Thoracic aorta (tissue), 2 donors: ENCODE data around the gene MXD1. TPM values are rescaled to one million over a fixed set of nuclear protein-coding genes. Genes with fewer than 3 reads are reported as not detected.
"Not testable (repeated sequence)": the region's sequence is repeated elsewhere in the genome, so short reads cannot be mapped to it uniquely, and the experiment has no call there.

Source experiments
- ATAC-seq: fragments of 150-250 bp; one replicate; pipeline ENCODE4 v1.8.0; 2017; ENCODE audit warnings: low read depth; ENCODE audit not compliant: insufficient number of reproducible peaks, low FRiP score
- DNase-seq: peaks from one replicate; pipeline ENCODE4 v3.0.0-alpha.2; 2020; ENCODE audit warnings: low spot score
- H3K27ac ChIP-seq, 2 donors: fragments of 200-600 bp; sonication (generic); 1 replicate in 1 of 2; 2 replicates in 1 of 2; pipeline ENCODE4 v1.5.1; 2016; ENCODE audit warnings: mild to moderate bottlenecking in 2 of 2, moderate library complexity in 2 of 2
- H3K27me3 ChIP-seq: fragments of 200-600 bp; sonication (generic); replicated peaks from 2 replicates; pipeline ENCODE4 v1.6.0; 2016; ENCODE audit warnings: mild to moderate bottlenecking; ENCODE audit not compliant: insufficient read depth
- H3K36me3 ChIP-seq: fragments of 200-600 bp; sonication (generic); one replicate; pipeline ENCODE4 v1.5.1; 2016
- H3K4me1 ChIP-seq, 2 donors: fragments of 200-600 bp; sonication (generic); 1 replicate in 1 of 2; 2 replicates in 1 of 2; pipeline versions ENCODE4 v1.5.1 to v1.6.0; 2016; ENCODE audit warnings: low read depth in 2 of 2, mild to moderate bottlenecking in 1 of 2; ENCODE audit not compliant: control insufficient read depth in 1 of 2
- H3K4me3 ChIP-seq: fragments of 200-600 bp; sonication (generic); 2 replicates; pipeline ENCODE4 v1.5.1; 2016; ENCODE audit warnings: mild to moderate bottlenecking
- H3K9me3 ChIP-seq: fragments of 200-600 bp; sonication (generic); 2 replicates; pipeline ENCODE4 v1.5.1; 2016
- CTCF ChIP-seq: fragments of 200-600 bp; sonication (generic); IDR thresholded peaks from one replicate; pipeline ENCODE4 v1.5.1; 2019; ENCODE audit warnings: antibody characterized with exemption
- total RNA-seq, 2 donors: library from RNA; depleted of rRNA; stranded (reverse); fragments of >200 nt; gene quantifications; one replicate each; pipeline versions ENCODE4 v1.1.0 to v1.2.3, GENCODE V29; 2016

MXD1 gene
- total RNA-seq, 2 donors from 2014 or later = 13.8 to 28.4 TPM

- no peak for ATAC-seq
- H3K9me3 ChIP-seq = no peaks in the 10 kb centered on the region
Observed at GRCh38 chr2:69948963-69949645, 34.2 kb downstream of the MXD1 start.

GRCh38 chr2:69950241-69950640, 35.3 kb downstream of the MXD1 start:
- ATAC-seq (no peak), DNase-seq (no peak)
- Histone ChIP-seq H3K27ac (no peak overlapping the region), H3K4me1 (no peaks in the 10 kb centered on the region), H3K27me3 (no peaks in the 10 kb centered on the region), H3K9me3 (no peaks in the 10 kb centered on the region), H3K36me3 (no peaks in the 10 kb centered on the region), H3K4me3 (no peak overlapping the region)
- TF ChIP-seq CTCF = no peak

More at GRCh38 chr2:69948963-69949645, 34.2 kb downstream of the MXD1 start:
- no peaks in the 10 kb centered on the region for H3K27me3 ChIP-seq
- no peaks in the 10 kb centered on the region for H3K36me3 ChIP-seq
- TF ChIP-seq CTCF = no peak
- DNase-seq = no peak
- no peaks in the 10 kb centered on the region for H3K4me1 ChIP-seq
- H3K27ac ChIP-seq = no peak overlapping the region
- no peak overlapping the region for H3K4me3 ChIP-seq

- DNase-seq, H3K9me3 ChIP-seq, H3K4me3 ChIP-seq, H3K36me3 ChIP-seq, H3K27ac ChIP-seq, ATAC-seq, H3K27me3 ChIP-seq, H3K4me1 ChIP-seq: not testable (repeated sequence)
Observed at GRCh38 chr2:69950671-69951070, 35.8 kb downstream of the MXD1 start.

GRCh38 chr2:69952336-69953115, 37.6 kb downstream of the MXD1 start:
- H3K36me3 ChIP-seq = no peaks in the 10 kb centered on the region
- no peak overlapping the region for H3K27ac ChIP-seq
- no peaks in the 10 kb centered on the region for H3K27me3 ChIP-seq
- ATAC-seq = no peak
- H3K9me3 ChIP-seq = no peaks in the 10 kb centered on the region
- no peak overlapping the region for H3K4me3 ChIP-seq
- DNase-seq = no peak
- no peak for TF ChIP-seq CTCF
- no peaks in the 10 kb centered on the region for H3K4me1 ChIP-seq

- Histone ChIP-seq H3K27me3 (no peaks in the 10 kb centered on the region), H3K9me3 (no peaks in the 10 kb centered on the region), H3K4me1 (no peaks in the 10 kb centered on the region), H3K4me3 (no peak overlapping the region), H3K27ac (no peak overlapping the region), H3K36me3 (no peaks in the 10 kb centered on the region)
- no peak for ATAC-seq
- DNase-seq = no peak
- no peak for TF ChIP-seq CTCF
Observed at GRCh38 chr2:69954084-69954483, 39.2 kb downstream of the MXD1 start.
